HG02759 (cell line): ENCODE results near the gene PFDN1.
"Not testable (repeated sequence)": the region's sequence is repeated elsewhere in the genome, so short reads cannot be mapped to it uniquely, and the experiment has no call there.

ENCODE experiments used
- ATAC-seq: cut with Tn5 transposase; IDR thresholded peaks from one replicate; pipeline ENCODE4 v1.9.1; 2021; ENCODE audit warnings: mild to moderate bottlenecking, moderate library complexity; ENCODE audit not compliant: unreplicated experiment

Gene PFDN1

GRCh38 chr5:140302786-140303639, at the start of gene PFDN1:
Gene PFDN1, minus strand, starts transcription at chr5:140303101. Its CDS starts 28 bp downstream, at chr5:140303073.
- ATAC-seq: peak; percentile 99

GRCh38 chr5:140351609-140352334, 48.9 kb upstream of the PFDN1 start:
- peak; percentile 71 for ATAC-seq

GRCh38 chr5:140349244-140349643, 46.3 kb upstream of the PFDN1 start:
- ATAC-seq: no peak

- no peak for ATAC-seq
Observed at GRCh38 chr5:140348104-140348503, 45.2 kb upstream of the PFDN1 start.

- no peak for ATAC-seq
Observed at GRCh38 chr5:140347360-140347759, 44.5 kb upstream of the PFDN1 start.

- ATAC-seq: peak; percentile 82
Observed at GRCh38 chr5:140346348-140347221, 43.7 kb upstream of the PFDN1 start, which contains the start of gene HBEGF. Gene HBEGF, minus strand, starts transcription at chr5:140346603. Its CDS starts 275 bp downstream, at chr5:140346328.

GRCh38 chr5:140345919-140346347, 43.0 kb upstream of the PFDN1 start:
- ATAC-seq: peak; percentile 27

GRCh38 chr5:140344683-140345423, 42.0 kb upstream of the PFDN1 start:
- ATAC-seq: no peak

GRCh38 chr5:140343849-140344248, 40.9 kb upstream of the PFDN1 start:
- not testable (repeated sequence) for ATAC-seq

- no peak for ATAC-seq
Observed at GRCh38 chr5:140342896-140343295, 40.0 kb upstream of the PFDN1 start.

- no peak for ATAC-seq
Observed at GRCh38 chr5:140342287-140342686, 39.4 kb upstream of the PFDN1 start.

- ATAC-seq: no peak
Observed at GRCh38 chr5:140341591-140341990, 38.7 kb upstream of the PFDN1 start.

- no peak for ATAC-seq
Observed at GRCh38 chr5:140340605-140341121, 37.8 kb upstream of the PFDN1 start.

GRCh38 chr5:140339636-140340035, 36.7 kb upstream of the PFDN1 start:
- ATAC-seq: no peak

- no peak for ATAC-seq
Observed at GRCh38 chr5:140338908-140339307, 36.0 kb upstream of the PFDN1 start.

- ATAC-seq: no peak
Observed at GRCh38 chr5:140338336-140338735, 35.4 kb upstream of the PFDN1 start.

- no peak for ATAC-seq
Observed at GRCh38 chr5:140337880-140338279, 35.0 kb upstream of the PFDN1 start.

- no peak for ATAC-seq
Observed at GRCh38 chr5:140336388-140336787, 33.5 kb upstream of the PFDN1 start.

GRCh38 chr5:140331638-140332037, 28.7 kb upstream of the PFDN1 start:
- no peak for ATAC-seq
